UCSD-AML1 (cell line): Measurements from ENCODE around the gene MET.
"Not testable (repeated sequence)": the region's sequence is repeated elsewhere in the genome, so short reads cannot be mapped to it uniquely, and the experiment has no call there.

Experiments used
- DNase-seq: peaks from one replicate; lab custom pipeline; 2025; ENCODE audit not compliant: unreplicated experiment; lab: John Stamatoyannopoulos, UW

The MET gene

GRCh38 chr7:116671681-116672595, at the start of gene MET:
MET (plus strand) TSS chr7:116672196; CDS start chr7:116699085, 26,889 bp downstream.
- DNase-seq = peak; percentile 9

GRCh38 chr7:116626886-116627285, 45.1 kb upstream of the MET start:
- no peak for DNase-seq

DNA sequence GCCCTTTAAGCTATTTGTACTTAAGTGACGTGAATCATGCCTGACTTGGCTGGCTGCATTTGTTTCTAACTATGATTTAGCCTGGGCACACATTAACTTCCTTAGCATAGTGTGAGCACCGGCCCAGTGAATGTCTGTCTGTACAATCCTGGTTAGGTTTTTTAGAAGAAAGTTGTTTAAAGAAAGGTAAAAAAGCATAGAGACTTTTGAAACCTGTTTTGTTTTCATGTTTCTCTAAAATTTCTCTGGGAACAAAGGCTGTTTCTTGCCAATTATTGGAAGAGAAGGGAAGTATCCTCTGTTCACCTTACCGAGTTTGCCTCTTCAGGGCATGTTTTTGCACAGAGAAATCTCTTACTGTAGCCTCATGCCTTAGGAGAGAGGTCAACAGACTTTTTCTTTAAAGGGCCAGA, 42.9 kb upstream of the MET start:
- no peak for DNase-seq

DNA sequence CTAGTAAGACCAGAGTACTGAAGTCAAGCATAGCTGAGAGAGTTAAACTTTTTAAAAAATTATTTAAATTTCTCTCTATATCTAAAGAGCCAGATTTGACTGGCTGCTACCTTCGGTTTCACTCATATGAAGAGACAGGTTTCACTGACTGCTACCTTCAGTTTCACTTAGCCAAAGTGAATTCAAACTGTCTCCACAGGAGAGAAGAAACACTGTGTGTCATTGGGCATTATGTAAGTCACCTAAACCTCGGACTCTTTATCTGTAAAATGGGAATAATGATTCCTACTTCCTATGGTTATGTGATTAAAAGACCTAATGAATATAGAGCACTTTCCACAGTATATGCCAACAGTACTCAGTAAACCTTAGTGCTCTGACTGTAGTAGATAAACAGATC, 41.6 kb upstream of the MET start:
- DNase-seq = no peak

DNA sequence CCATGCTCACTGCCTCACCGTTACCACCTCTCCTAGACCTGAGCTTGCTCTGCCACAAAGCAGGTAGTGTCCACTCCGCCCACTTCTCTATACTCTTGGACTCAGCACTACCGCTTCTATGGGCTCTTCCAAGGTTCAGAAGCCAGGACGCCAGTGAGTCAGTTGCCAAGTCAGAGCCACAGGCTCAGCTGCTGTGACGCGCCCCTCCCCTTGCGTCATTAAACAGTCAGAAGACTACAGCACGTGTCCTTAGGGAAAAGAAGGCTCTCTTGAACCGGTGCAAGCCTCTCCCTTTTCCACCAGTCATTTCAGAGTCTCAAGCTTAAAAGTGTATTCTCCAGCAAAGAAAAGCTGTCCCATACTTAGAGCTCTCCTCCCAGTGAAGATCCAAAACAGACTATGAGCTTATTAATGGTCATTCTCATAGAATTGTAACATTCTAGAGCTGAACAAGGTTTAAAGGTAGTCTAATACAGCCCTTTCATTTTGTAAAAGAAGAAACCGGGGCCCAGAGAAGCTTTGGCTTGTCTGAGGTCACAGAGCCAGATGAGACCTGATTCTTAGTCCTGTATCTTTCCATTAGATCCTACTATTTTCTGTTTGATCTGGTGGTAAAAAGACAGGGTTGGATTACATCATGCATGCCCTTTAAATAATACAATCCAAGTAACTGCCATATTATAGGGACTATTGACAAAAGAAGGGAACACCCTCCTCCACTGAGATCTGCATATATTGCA, 40.9 kb upstream of the MET start:
- no peak for DNase-seq

- DNase-seq = no peak
These were observed 40.3 kb upstream of the MET start for GRCh38 chr7:116631676-116632075.

GRCh38 chr7:116632384-116632783, 39.6 kb upstream of the MET start:
- no peak for DNase-seq

DNA sequence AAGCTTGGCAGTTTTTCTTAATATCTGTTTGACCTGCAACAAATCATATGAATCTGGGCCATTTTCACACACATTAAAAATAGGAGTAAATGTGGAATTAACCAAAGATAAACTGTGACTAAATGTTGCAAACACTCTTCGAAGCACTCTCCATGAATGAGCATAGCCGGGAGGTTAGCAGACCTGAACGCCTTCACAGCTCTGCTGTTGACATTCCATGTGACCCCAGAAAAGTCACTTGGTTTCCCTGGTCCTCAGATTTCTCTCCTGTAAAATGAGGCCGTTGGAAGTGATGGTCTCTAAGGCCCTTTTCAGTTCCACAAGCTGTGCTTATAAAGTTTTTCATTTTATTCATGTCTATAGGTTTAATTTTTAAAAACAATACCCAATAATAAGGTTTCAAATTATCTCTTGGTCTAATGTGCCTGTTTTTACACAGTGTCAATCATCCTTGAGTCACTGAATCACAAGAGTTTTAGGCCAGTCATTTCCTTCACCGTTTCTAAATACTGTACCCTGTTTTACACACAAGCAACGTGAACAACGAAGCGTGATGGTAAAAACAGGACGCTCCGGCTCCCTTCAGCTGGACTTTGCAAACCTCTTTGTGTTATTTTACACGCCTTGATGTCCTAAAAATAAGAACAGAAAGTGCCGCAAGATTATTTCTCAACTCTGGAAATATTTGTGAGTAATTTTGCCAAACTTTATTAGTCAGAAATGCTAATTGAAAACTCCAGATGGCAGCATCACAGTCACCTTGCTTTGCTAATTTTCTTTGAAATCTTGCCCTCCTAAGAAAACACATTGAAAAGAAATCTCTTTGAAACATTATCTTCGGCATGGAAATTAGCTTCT, 38.6 kb upstream of the MET start:
- no peak for DNase-seq

- no peak for DNase-seq
These were observed 35.0 kb upstream of the MET start for GRCh38 chr7:116636997-116637396.

GRCh38 chr7:116638592-116638991, 33.4 kb upstream of the MET start:
- not testable (repeated sequence) for DNase-seq

GRCh38 chr7:116641551-116642153, 30.3 kb upstream of the MET start:
- DNase-seq = no peak

DNA sequence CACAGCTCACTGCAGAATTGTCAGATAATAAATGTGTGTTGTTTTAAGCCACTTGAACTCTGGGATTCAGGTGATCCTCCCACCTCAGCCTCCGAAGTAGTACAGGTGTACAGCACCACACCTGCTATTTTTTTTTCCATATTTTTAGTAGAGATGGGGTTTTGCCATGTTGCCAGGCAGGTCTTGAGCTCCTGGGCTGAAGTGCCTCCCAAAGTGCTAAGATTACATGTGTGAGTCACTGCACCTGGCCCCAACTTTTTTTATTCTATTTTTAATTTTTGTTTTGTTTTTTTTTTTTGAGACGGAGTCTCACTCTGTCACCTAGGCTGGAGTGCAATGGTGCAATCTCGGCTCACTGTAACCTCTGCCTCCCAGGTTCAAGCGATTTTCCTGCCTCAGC, 28.8 kb upstream of the MET start:
- DNase-seq = not testable (repeated sequence)

GRCh38 chr7:116644628-116645027, 27.4 kb upstream of the MET start:
- DNase-seq = no peak

DNA sequence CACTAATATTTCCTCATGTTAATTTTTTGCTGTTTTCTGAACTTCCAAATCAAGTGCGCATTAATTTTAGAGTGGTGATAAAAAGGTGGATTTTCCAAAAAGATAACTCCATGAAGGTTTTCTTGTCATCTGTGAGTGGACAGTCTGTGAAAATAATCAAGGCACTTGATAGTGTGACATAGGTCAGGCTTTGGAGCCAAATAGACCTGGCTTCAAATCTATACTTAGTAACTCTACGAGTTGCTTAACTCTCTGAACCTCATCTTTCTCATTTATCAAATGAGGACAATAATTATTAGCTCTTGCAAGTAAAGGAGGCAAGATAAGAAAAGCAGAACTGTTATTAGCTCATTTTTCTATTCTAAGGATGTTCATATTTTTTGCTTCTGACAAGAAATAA, 24.7 kb upstream of the MET start:
- no peak for DNase-seq

DNA sequence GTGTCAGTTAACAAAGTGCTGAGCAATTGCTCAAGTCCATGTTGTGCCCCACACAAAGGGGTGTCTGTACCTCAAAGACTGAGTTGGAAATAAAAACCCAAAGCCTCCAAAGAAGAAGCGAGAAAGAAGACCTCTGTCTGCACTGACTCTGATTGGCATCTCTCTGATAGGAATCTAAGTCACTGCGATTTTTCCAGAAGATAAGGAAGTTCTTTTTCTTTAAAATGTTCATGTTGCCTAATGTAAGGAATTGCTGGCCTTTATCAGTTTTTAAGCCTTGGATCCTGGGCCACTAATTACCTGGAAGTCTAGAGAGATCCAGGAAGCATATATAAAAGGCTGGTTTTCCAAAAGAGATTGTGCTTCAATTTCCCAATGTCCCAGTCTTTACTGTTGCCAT, 24.1 kb upstream of the MET start:
- no peak for DNase-seq

DNA sequence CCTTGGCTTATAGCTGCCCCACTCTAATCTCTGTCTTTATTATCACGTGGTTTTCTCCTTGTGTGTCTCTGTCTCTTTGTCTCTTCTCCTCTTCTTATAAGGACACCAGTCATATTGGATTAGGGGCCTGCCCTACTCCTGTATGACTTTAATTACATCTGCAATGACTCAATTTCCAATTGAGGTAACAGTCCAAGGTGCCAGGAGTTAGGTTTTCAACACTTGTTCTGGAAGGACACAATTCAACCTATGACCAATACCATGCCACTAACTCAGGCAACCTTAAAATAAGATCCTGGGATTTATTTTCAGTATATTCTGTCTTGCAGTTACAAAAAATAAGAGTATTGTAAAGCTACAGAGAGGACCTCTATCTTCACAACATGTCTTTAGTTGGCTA, 21.6 kb upstream of the MET start:
- DNase-seq = no peak

GRCh38 chr7:116652793-116653192, 19.2 kb upstream of the MET start:
- DNase-seq = no peak

GRCh38 chr7:116653204-116653603, 18.8 kb upstream of the MET start:
- DNase-seq = no peak

GRCh38 chr7:116653646-116654045, 18.4 kb upstream of the MET start:
- no peak for DNase-seq

DNA sequence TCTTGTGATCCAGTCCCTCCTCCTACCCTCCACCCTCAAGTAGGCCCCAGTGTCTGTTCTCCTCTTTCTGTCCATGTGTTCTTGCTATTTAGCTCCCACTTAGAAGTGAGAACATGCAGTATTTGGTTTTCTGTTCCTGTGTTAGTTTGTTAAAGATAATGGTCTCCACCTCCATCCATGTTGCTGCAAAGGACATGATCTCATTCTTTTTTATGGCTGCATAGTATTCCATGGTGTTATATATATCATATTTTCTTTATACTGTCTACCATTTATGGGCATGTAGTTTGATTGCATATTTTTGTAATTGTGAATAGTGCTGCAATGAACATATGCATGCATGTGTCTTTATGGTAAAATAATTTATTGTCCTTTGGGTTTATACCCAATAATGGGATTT, 12.7 kb upstream of the MET start:
- DNase-seq = not testable (repeated sequence)

GRCh38 chr7:116661865-116662264, 10.1 kb upstream of the MET start:
- DNase-seq = no peak
